Measurements from ENCODE around the gene OCA2. TPM values are rescaled to one million over a fixed set of nuclear protein-coding genes. Genes with fewer than 3 reads are reported as not detected.
A peak's percentile ranks its signal among the peaks of the same experiment; 100 is the strongest.

The OCA2 gene
- total and polyA plus RNA-seq, 2 of the 13 experiments (the other 11 are each of a cell fraction or from before 2014, with no cell fraction given): 0.02 to 0.05 TPM

- H3K27ac ChIP-seq (ENCODE audit: extremely low read length, insufficient read depth, low read length): no peak overlapping the region
- in situ Hi-C loops (cut with HindIII; ENCODE audit: extremely low pct_ligation_motif_present, low pct_unique_long_range_greater_than_20kb): no loop called here
- H2AFZ ChIP-seq (ENCODE audit: low read length): no peak overlapping the region
- H3K79me2 ChIP-seq (ENCODE audit: insufficient read depth, low read length): no peaks in the 10 kb centered on the region
- no peaks in the 10 kb centered on the region for H4K20me1 ChIP-seq (ENCODE audit: insufficient read depth, low read length)
- H3K4me2 ChIP-seq (ENCODE audit: low read depth, low read length): no peak overlapping the region
- ATAC-seq (no peak), DNase-seq (ENCODE audit: low spot score) (no peak), FAIRE-seq (no peak)
- 0% methylated on average over 5 of the region's 5 CpGs for WGBS (ENCODE audit: low lambda C conversion rate)
- H3K27me3 ChIP-seq (ENCODE audit: control insufficient read depth in 1 of 2, insufficient read depth in 2 of 2, low read length in 2 of 2): no peaks in the 10 kb centered on the region; a peak in 1 of 5 replicates
- ChIA-PET POLR2A (no interaction called here), CTCF (ENCODE audit: low intra/inter-chr PET ratio, low total read pairs) (no interaction called here)
- H3K9ac ChIP-seq (ENCODE audit: insufficient read depth, low read depth, low read length): no peak overlapping the region
- no peaks in the 10 kb centered on the region for H3K4me1 ChIP-seq (ENCODE audit: insufficient read depth, low read length)
- TF ChIP-seq BCL6 (CRISPR knock-in tag; IDR thresholded peaks at IDR 0.05) (no peak), ZNF850 (CRISPR knock-in tag; conservative IDR thresholded peaks at IDR 0.05) (no peak)
- intact Hi-C loops (cut with micrococcal nuclease; ENCODE audit: unreplicated experiment): no loop called here
- H3K9me3 ChIP-seq (ENCODE audit: low read length): peaks cover 7% of the 10 kb centered on the region; the same call in 1 of the 2 replicates
- H3K36me3 ChIP-seq (replicated peaks in 1 of 2; ENCODE audit: control insufficient read depth in 1 of 2, insufficient read depth in 2 of 2, low read length in 2 of 2): no peaks in the 10 kb centered on the region
- no peak overlapping the region for H3K4me3 ChIP-seq (replicated peaks in 1 of 3; ENCODE audit: insufficient read depth in 1 of 3, low read depth in 2 of 3, low read length in 3 of 3)
- BruUV-seq (replicated peaks): no TSS peak
Observed at GRCh38 chr15:27878841-27879240, 220.3 kb downstream of the OCA2 start.

DNA sequence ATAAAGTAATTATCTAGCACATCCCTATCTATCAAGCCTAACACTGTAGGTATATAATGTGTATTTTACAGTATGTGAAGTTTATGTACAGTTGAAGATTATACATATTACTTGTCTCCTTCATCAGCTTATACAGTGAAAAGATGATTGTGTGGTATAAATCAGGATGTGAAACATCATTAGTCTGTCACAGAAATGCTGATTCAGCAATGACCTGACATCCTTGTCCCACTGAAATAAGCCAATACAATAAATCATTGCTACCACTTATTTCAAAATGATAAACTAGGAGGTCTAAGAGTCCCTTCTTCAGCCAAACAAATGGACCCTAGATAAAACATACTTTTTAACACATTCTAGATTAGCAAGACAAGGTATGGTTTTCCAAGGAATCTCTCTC, 225.3 kb downstream of the OCA2 start:
- H3K4me3 ChIP-seq (replicated peaks in 1 of 3; ENCODE audit: insufficient read depth in 1 of 3, low read depth in 2 of 3, low read length in 3 of 3): no peak overlapping the region
- H3K9me3 ChIP-seq (ENCODE audit: low read length): no peaks in the 10 kb centered on the region
- H4K20me1 ChIP-seq (ENCODE audit: insufficient read depth, low read length): no peaks in the 10 kb centered on the region
- in situ Hi-C loops (cut with HindIII; ENCODE audit: extremely low pct_ligation_motif_present, low pct_unique_long_range_greater_than_20kb): no loop called here
- ChIA-PET CTCF (ENCODE audit: low intra/inter-chr PET ratio, low total read pairs) (no interaction called here), POLR2A (no interaction called here)
- no peak overlapping the region for H3K27ac ChIP-seq (ENCODE audit: extremely low read length, insufficient read depth, low read length)
- intact Hi-C loops (cut with micrococcal nuclease; ENCODE audit: unreplicated experiment): no loop called here
- H3K27me3 ChIP-seq (ENCODE audit: control insufficient read depth in 1 of 2, insufficient read depth in 2 of 2, low read length in 2 of 2): no peaks in the 10 kb centered on the region
- ATAC-seq: no peak
- no peak overlapping the region for H2AFZ ChIP-seq (ENCODE audit: low read length)
- no TSS peak for BruUV-seq (replicated peaks)
- TF ChIP-seq RCOR2 (CRISPR knock-in tag; IDR thresholded peaks at IDR 0.05) (no peak), MAFK (conservative IDR thresholded peaks at IDR 0.05 in 1 of 2, IDR thresholded peaks at IDR 0.05 in 1 of 2; ENCODE audit: low read length in 2 of 2) (peak; percentile 96 to 99), MAFF (IDR thresholded peaks at IDR 0.05; ENCODE audit: low read depth, low read length) (peak; percentile 98)
- no peak for FAIRE-seq
- DNase-seq (ENCODE audit: low spot score): no peak
- H3K36me3 ChIP-seq (replicated peaks in 1 of 2; ENCODE audit: control insufficient read depth in 1 of 2, insufficient read depth in 2 of 2, low read length in 2 of 2): no peaks in the 10 kb centered on the region
- no peaks in the 10 kb centered on the region for H3K4me1 ChIP-seq (ENCODE audit: insufficient read depth, low read length)
- H3K9ac ChIP-seq (ENCODE audit: insufficient read depth, low read depth, low read length): no peak overlapping the region
- no peaks in the 10 kb centered on the region for H3K79me2 ChIP-seq (ENCODE audit: insufficient read depth, low read length)
- H3K4me2 ChIP-seq (ENCODE audit: low read depth, low read length): no peak overlapping the region

Measured in HepG2 (cell line).